HG03521 (cell line): ENCODE measurements around the gene TOM1L2.
"Not testable (repeated sequence)": the region's sequence is repeated elsewhere in the genome, so short reads cannot be mapped to it uniquely, and the experiment has no call there.

Source experiments
- ATAC-seq: cut with Tn5 transposase; IDR thresholded peaks from one replicate; pipeline ENCODE4 v1.9.1; 2021; ENCODE audit warnings: mild to moderate bottlenecking, moderate library complexity; ENCODE audit not compliant: unreplicated experiment

Gene TOM1L2

DNA sequence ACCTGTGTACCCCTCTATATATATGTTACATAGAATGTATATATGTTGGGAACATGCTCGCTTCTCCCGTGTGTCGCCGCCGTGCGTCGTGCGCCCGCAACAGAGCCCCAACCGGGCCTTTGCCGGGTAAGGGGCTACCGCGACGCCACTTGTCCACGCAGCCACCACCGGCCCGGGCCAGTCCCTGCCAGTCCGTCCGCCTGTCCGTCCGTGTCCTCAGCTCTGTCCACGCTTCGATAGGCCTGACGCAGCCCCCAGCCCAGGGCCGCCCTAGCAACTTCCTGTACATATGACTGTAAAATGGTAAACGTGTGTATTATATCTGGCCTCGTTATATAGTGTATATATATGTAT lies 161.3 kb downstream of the TOM1L2 start:
- no peak for ATAC-seq

- ATAC-seq, result no peak
Measured at GRCh38 chr17:17810084-17810894, 161.9 kb downstream of the TOM1L2 start.

GRCh38 chr17:17809531-17810083 lies 162.6 kb downstream of the TOM1L2 start:
- no peak for ATAC-seq

DNA sequence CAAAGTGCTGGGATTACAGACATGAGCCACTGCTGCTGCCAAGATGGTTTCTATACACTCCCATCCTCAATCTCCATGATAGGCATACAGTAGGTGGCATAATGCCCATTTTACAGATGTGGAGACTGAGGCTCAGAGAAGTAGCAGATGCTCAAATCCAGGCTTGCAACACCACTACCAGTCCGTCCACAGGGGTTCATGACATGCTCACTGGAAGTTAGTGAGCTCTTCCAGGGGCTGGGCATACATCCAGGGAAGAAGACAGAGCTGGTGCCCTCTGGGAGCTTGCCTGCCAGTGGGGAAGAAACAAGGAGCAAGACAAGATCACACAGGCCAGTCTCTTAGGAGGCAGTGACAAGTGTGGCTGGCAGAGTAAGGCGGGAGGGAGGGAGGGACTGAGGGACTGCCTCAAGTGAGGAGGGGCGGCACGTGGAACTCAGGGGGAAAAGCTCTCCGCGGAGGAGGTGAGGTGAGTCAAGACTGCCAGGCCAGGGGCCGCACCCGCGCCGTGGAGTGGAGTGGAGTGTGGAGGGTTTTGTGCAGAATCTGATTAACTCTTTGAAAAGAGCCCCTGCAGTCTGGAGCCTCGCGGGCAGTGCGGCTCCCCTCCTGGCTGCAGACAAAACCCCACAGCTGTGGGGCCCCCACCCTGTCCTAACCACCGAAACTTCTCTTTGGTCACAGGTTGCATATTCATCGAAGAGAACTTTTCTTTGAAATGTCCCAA lies 163.3 kb downstream of the TOM1L2 start:
- no peak for ATAC-seq

- not testable (repeated sequence) for ATAC-seq
Measured at GRCh38 chr17:17808200-17808599, 164.0 kb downstream of the TOM1L2 start.

GRCh38 chr17:17807440-17807839 lies 164.8 kb downstream of the TOM1L2 start:
- no peak for ATAC-seq

DNA sequence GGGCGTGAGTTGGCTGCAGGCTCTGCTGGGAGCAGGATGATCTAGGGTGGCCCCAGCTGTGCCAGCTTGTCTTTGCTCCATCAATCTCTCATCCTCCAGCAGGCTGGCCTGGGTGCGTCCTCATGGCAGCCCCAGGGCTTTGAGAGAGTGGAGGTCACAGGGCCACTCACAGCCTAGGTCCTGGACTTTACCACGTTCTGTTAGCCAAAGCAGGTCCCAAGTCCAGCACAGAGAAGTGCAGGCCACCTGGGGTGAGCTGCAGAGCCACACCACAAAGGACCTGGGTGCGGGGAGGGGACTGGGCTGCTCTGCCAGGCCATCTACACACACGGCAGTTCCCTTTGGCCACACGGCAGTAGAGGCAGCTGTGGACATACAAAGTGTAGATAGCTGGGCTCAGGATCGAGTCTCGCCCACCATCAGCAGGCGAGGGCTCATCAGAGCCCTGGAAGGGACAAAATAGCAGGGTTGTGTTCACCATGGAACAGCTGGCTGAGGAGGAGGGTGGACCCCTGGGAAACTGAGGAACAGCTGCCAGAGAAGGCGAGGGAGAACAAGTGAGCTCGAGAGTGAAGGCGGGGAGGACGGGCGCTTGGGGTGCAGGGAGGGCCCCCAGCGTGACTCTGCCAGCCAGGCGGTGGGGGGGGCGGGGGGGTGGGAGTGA lies 165.5 kb downstream of the TOM1L2 start:
- ATAC-seq, result no peak

DNA sequence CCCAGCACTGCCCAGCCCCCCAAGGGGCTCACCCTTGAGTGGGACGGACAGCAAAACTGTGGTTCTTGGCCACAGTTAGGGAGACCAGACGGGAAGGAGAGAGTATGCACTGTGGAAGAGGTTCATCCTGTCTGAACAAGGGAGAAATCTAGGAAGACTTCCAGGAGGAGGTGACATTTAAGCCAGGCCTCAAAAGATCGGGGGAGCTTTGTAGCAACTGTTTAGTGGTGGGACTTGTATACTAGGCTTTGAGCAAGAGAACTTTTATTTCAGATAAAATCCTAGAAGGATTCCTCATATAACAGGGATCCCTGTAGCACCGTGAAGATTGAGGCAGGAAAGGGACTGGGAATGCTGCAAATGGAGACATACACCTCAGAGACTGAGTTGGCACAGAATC lies 166.2 kb downstream of the TOM1L2 start:
- no peak for ATAC-seq

DNA sequence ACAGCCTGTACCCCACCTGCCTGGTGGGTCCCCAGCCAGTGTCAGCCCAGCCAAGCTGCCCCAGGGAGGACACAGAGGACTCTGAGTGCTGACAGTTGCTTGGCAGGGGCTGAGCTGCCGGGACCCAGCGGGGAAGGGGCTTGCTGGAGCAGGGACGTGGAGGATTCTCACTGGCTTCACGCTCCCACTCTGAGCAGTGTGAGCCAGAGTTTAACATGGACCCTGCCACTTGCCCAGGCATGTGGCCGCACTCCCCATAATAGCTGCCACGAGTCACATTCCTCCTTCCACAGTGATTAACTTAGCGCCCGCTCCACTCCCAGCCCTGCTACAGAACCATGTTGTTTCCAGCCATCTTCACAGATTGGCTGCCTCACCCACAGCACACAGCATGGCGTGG lies 166.6 kb downstream of the TOM1L2 start:
- ATAC-seq, result no peak

GRCh38 chr17:17804007-17804406 lies 168.2 kb downstream of the TOM1L2 start:
- no peak for ATAC-seq

DNA sequence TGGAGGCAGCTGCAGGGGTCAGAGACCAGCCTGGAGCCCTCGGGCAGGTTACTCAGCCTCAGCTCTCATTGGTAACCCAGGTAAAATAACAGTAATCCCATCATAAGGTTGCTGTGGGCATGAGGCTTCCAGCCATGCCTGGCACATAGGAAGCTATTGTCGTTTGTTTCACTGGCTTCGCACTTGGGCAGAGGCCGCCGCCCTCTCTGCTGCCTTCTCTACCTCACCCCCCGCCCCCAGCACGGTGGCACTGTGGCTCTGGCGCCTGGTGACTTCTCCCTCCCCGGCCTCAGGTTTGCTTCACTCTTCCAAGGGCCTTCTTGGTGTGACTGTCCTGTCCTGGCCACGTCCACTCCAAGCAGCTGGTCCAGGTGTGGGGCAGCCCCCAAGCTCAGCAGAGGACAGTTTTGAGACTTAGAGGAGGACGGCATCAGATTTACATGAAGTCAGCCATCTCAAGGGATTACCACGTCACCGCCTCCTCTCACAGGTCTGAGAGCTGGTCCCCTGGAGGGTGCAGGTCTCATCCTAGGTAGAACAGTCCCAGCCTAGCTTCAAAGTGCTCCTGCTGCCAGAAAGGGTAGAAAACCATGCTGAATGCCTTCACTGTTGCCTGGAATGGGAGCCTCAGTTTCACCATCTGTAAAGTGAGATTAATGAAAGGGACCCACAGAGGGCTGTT lies 170.3 kb downstream of the TOM1L2 start:
- ATAC-seq, result no peak

DNA sequence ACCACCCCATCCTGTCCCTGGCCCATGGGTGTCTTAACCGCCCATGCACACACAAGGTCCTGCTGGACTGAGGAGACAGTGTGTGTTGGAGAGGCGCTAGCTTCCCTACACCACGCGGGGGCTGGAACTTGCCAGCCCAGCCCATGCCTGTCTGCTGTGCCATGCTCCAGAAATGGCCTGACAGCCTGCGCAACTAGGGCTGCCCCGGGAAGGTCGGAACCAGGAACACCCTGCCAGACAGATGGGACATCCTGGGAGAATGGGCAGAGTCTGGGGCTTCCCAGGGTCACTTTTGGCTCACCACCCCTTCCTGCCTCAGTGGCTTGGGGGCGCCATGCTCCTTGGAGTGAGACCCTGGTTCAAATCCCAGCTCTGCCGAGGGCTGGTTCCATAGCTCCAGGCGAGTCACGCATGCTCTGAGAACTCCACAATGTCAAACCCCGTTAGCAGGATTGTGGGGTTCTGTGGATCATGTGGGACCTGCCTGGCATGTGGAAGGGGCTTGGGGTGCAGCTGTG lies 171.6 kb downstream of the TOM1L2 start:
- ATAC-seq, result no peak

DNA sequence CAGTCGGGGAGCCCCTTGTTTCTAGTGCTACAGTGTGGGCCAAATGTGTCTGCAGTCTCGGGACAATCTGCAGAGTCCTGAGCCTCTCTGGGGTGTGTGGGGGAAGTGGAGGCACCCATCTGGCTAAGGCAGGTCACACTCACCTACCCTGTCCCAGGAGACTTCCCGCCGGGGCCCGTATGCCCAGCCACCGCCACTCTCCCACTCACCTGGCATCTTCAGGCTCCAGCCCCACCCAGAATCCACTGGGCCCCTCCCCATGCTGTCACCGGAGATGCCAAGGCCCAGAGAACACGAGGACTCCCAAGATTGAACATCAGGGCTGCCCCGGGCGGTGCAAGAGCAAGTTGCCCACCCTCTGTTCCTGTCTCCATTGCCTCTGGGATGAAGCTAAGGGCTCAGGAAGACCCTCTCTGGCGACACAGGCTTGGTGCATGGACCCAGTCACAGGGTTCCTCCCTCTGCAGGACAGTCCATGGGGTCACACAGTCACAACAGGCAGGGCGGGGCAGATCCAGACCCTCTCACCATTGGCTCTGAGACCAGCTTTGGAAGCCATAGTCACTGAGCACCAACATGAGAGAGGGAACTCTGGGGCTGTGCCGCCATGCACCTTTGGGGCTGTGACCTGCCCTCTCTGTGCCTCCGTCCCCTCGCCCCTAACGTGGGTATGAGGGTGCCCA lies 173.5 kb downstream of the TOM1L2 start:
- ATAC-seq, result no peak

GRCh38 chr17:17798010-17798556 lies 174.1 kb downstream of the TOM1L2 start:
- ATAC-seq, result no peak

- no peak for ATAC-seq
Measured at GRCh38 chr17:17797119-17797809, 174.9 kb downstream of the TOM1L2 start.

DNA sequence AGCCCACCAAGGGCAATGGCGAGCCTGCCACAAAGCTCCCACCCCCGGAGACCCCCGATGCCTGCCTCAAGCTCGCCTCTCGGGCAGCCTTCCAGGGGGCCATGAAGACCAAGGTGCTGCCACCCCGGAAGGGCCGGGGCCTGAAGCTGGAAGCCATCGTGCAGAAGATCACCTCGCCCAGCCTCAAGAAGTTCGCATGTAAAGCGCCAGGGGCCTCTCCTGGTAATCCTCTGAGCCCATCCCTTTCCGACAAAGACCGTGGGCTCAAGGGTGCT lies 175.5 kb downstream of the TOM1L2 start:
- no peak for ATAC-seq

DNA sequence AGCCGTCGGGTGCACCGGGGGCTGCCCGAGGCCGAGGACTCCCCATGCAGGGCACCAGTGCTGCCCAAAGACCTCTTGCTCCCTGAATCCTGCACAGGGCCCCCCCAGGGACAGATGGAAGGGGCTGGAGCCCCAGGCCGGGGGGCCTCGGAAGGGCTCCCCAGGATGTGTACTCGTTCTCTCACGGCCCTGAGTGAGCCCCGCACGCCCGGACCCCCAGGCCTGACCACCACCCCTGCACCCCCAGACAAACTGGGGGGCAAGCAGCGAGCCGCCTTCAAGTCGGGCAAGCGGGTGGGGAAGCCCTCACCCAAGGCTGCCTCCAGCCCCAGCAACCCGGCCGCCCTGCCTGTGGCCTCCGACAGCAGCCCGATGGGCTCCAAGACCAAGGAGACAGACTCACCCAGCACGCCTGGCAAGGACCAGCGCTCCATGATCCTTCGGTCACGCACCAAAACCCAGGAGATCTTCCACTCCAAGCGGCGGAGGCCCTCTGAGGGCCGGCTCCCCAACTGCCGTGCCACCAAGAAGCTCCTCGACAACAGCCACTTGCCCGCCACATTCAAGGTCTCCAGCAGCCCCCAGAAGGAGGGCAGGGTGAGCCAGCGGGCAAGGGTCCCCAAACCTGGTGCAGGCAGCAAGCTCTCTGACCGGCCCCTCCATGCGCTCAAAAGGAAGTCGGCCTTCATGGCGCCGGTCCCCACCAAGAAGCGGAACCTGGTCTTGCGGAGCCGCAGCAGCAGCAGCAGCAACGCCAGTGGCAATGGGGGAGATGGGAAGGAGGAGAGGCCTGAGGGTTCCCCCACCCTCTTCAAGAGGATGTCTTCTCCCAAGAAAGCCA lies 176.0 kb downstream of the TOM1L2 start:
- ATAC-seq, result no peak

- ATAC-seq, result no peak
Measured at GRCh38 chr17:17795296-17795695, 176.9 kb downstream of the TOM1L2 start.

- no peak for ATAC-seq
Measured at GRCh38 chr17:17794382-17794781, 177.8 kb downstream of the TOM1L2 start.
